ENCODE data around the gene ADIPOR2.
A peak's percentile ranks its signal among the peaks of the same experiment; 100 is the strongest.

Gene ADIPOR2

GRCh38 chr12:1793426-1794210 is 102.7 kb downstream of the ADIPOR2 start:
- Histone ChIP-seq H3K27ac (ENCODE audit: poor library complexity, severe bottlenecking) (no peak overlapping the region), H3K9me3 (ENCODE audit: severe bottlenecking) (no peaks in the 10 kb centered on the region), H3K4me3 (ENCODE audit: severe bottlenecking) (no peak overlapping the region), H3K27me3 (ENCODE audit: insufficient read depth, poor library complexity, severe bottlenecking) (no peaks in the 10 kb centered on the region), H3K4me1 (ENCODE audit: insufficient read depth, poor library complexity, severe bottlenecking) (no peaks in the 10 kb centered on the region), H3K36me3 (ENCODE audit: low read depth) (no peaks in the 10 kb centered on the region)
- DNase-seq (ENCODE audit: low spot score) (peak; percentile 67), ATAC-seq (ENCODE audit: low read depth) (no peak)
- TF ChIP-seq CTCF (IDR thresholded peaks at IDR 0.05; ENCODE audit: poor library complexity, severe bottlenecking): no peak

DNA sequence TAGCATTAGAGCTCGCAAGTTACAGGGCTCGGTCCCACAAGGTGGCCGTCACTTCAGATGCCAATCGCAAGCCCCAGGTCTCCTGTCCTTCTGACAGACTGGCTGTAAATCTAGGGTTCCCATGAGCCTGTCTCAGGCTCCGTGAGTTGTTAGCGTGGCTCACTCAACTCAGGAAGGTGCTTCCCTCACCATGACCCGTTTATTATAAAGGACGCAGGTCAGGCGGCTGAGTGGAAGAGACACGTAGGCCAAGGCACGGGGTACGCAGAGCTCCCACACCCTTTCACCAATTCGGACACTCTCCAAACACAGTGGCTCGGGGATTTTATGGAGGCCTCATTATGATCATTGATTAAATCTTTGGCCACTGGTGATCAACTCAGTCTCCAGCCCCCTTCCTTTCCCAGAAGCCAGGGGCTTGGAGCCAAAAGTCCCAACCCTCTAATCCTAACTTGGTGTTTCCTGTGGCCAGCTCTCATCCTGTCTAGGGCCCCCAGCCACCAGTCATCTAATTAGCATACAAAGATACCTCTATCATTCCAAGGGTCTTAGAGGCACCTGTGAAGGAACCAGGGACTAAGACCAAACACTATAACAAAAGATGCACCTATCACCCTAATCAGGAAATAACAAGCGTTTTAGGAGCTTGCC is 103.7 kb downstream of the ADIPOR2 start:
- no peak overlapping the region for H3K27ac ChIP-seq (ENCODE audit: poor library complexity, severe bottlenecking)
- no peak for TF ChIP-seq CTCF (IDR thresholded peaks at IDR 0.05; ENCODE audit: poor library complexity, severe bottlenecking)
- H3K27me3 ChIP-seq (ENCODE audit: insufficient read depth, poor library complexity, severe bottlenecking): no peaks in the 10 kb centered on the region
- no peak for DNase-seq (ENCODE audit: low spot score)
- no peak for ATAC-seq (ENCODE audit: low read depth)
- H3K9me3 ChIP-seq (ENCODE audit: severe bottlenecking): no peaks in the 10 kb centered on the region
- no peak overlapping the region for H3K4me3 ChIP-seq (ENCODE audit: severe bottlenecking)
- no peaks in the 10 kb centered on the region for H3K36me3 ChIP-seq (ENCODE audit: low read depth)
- no peaks in the 10 kb centered on the region for H3K4me1 ChIP-seq (ENCODE audit: insufficient read depth, poor library complexity, severe bottlenecking)

DNA sequence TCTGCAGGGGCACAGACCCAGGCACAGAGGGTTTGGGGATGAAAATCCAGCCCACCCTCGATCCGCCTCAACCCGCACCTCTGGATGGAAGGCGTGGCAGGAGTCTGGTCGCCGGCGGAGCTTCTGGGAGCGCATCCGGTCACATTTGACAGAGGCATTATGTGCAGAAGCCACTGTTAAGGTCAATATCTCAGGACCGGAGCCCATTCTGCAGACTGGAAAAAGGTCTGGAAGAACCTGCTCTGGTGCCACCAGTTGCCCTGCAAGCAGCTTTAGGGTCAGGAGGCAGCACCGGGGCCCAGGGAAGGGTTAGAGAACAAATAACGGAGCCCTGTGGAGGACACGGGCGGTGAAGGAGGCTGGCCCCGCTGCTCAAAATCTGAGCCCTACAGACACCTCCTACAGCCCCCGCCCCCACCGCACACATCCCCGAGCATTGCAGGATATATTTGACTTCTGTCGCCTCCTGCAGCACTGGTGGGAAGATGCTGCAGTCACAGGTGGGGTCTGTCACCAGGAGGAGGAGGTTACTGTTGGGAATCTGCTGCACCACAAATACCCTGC is 104.4 kb downstream of the ADIPOR2 start:
- no peak overlapping the region for H3K27ac ChIP-seq (ENCODE audit: poor library complexity, severe bottlenecking)
- H3K4me3 ChIP-seq (ENCODE audit: severe bottlenecking): no peak overlapping the region
- no peaks in the 10 kb centered on the region for H3K27me3 ChIP-seq (ENCODE audit: insufficient read depth, poor library complexity, severe bottlenecking)
- no peaks in the 10 kb centered on the region for H3K36me3 ChIP-seq (ENCODE audit: low read depth)
- H3K9me3 ChIP-seq (ENCODE audit: severe bottlenecking): no peaks in the 10 kb centered on the region
- DNase-seq (ENCODE audit: low spot score) (peak; percentile 61), ATAC-seq (ENCODE audit: low read depth) (no peak)
- H3K4me1 ChIP-seq (ENCODE audit: insufficient read depth, poor library complexity, severe bottlenecking): no peaks in the 10 kb centered on the region
- TF ChIP-seq CTCF (IDR thresholded peaks at IDR 0.05; ENCODE audit: poor library complexity, severe bottlenecking): no peak

DNA sequence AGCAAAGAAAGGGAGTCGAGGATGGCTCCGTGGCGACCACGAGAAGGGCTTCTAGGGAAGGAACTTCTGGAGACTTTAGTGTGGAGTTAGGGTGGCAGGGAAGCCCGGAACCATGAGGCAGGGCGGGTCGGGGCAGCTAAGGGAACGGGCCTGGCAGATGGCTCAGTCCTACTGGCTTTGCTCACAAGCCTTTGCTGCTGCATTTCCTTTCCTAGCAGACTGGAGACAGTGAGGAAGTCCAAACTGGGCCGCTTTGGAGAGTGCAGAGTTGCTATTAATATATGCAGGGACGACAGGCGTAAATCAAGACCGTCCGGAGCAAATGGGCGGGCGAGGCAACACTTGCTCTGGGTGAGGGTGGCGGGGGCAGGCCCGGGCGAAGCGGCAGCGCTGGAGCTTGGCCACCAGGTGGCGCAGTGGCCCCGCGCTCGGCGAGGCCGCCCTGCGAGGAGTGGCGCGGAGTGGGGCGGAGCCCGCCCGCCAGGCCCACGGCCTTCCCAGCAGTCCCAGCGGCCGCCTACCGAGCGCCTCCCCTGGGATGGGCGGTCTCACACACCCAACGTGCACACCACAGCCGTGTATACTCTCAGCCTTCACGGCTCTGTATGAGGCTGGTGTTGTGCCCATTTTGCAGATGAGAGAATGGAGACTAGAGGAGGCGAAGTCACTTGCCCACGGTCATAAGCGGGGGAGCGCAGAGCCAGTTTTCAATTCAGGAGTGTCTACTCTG is 105.1 kb downstream of the ADIPOR2 start:
- peak overlapping the region; percentile 25 for H3K4me3 ChIP-seq (ENCODE audit: severe bottlenecking)

More for the DNA sequence above, 105.1 kb downstream of the ADIPOR2 start:
- no peak overlapping the region for H3K27ac ChIP-seq (ENCODE audit: poor library complexity, severe bottlenecking)
- TF ChIP-seq CTCF (IDR thresholded peaks at IDR 0.05; ENCODE audit: poor library complexity, severe bottlenecking): peak; percentile 98
- H3K4me1 ChIP-seq (ENCODE audit: insufficient read depth, poor library complexity, severe bottlenecking): no peaks in the 10 kb centered on the region
- ATAC-seq (ENCODE audit: low read depth) (peak; percentile 96), DNase-seq (ENCODE audit: low spot score) (peak; percentile 90)
- no peaks in the 10 kb centered on the region for H3K9me3 ChIP-seq (ENCODE audit: severe bottlenecking)
- no peaks in the 10 kb centered on the region for H3K36me3 ChIP-seq (ENCODE audit: low read depth)
- H3K27me3 ChIP-seq (ENCODE audit: insufficient read depth, poor library complexity, severe bottlenecking): no peaks in the 10 kb centered on the region

All from RWPE2 (cell line).